ENCODE results near the gene GLMP.

GLMP gene

DNA sequence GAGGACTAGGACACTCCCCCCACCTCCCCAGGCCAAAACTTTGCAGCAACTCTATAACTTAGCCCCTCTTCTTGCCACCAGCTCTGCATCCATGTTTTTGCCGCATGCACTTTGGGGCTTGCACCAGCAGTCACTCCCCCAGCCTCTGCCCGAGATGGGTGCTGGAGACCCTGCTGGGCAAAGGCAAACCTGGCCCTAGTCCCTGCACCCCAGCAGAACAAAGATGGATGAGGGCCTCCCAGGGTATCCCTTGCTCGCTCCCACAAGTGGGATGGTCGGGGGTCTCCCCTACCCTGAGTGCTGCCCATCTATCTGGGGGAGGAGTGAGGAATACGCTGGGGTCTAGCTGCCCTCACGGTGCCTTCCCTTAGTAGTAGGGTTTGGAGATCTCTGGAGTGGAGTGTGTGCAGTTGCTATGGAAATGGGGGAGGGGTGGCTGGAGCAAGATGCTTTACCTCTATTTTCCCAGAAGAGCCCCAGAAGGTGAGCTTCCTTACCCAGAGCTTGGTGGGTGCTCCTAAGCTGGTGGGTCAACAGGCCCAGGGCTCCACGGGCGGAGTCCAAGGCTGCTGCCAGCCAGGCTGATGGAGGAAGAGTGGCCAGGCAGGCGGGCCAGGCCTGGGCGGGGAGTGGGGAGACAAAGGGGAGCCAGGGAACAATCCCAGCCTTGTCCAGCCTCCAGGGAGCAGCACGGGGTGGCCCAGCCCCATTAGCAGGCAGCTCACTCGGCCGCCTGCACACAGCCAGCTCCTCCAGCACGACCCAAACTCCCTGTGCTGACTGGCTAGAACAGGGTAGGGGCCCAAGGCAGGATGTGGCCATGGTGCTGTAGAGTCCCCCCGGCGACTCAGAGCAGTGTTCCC is 47.8 kb downstream of the GLMP start, which contains the start of gene PAQR6:
TSS of gene PAQR6 (minus strand) at position 597 of the 863 bp plus-strand sequence. CDS start 1,325 bp downstream, outside the sequence.
- DNase-seq = no peak

DNA sequence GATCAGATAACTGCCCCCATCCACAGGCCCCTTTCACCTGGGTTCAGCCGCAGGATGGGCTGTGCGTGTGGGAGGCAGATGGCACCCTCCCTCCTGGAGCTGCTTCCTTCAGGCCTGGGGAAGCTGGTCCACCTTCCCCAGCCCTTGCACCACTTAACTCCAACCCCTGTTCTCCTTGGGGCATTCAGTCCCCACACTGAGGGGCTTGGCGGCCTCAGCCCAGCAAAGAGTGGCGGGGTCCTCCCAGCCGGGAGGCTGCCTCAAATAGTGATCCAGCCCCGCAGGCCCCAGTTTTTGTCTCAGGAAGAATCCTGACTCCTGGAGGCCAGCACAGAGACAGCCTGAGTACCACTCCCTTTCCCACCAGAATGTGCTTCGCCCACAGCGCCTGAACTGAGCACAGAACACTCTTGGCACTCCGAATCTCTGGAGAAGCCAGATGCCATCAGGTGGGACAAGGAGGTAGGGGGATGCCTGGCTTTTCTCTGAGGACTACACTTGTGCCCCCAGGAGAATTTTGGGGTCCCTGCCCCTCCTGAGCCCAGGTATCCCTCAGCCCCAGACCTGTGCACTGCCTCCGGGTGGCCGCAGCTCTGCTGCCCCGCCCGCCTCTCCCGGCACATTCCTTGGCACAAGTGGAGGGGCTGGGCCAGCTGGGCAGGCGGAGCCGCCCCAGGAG is 48.6 kb downstream of the GLMP start:
- DNase-seq = no peak

DNA sequence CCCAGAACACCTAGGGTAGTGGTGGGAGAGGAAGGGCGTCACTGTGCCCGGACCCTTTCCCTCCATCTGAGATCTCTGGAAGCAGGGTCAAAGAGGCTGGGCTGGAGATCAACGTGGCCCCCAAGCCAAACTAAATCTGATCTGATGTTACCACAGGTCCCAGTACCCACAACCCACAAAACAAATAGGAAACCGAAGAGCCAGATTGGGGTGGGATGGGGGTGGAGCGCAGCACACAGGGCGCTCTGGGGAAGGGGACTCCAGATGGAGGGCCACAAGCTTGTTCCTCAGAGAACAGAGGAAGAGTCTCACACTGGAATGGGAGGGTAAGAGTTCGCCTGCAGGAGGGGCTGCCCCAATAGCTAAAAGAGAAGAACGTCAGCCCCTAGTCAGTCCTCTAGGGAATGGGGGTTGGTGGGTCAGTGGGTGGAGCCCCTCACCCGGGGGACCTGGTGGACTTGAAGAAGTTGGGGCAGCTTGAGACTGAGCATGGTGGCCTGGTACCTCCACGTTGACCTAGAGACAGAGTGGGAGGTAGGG is 49.2 kb downstream of the GLMP start:
- DNase-seq = no peak

DNA sequence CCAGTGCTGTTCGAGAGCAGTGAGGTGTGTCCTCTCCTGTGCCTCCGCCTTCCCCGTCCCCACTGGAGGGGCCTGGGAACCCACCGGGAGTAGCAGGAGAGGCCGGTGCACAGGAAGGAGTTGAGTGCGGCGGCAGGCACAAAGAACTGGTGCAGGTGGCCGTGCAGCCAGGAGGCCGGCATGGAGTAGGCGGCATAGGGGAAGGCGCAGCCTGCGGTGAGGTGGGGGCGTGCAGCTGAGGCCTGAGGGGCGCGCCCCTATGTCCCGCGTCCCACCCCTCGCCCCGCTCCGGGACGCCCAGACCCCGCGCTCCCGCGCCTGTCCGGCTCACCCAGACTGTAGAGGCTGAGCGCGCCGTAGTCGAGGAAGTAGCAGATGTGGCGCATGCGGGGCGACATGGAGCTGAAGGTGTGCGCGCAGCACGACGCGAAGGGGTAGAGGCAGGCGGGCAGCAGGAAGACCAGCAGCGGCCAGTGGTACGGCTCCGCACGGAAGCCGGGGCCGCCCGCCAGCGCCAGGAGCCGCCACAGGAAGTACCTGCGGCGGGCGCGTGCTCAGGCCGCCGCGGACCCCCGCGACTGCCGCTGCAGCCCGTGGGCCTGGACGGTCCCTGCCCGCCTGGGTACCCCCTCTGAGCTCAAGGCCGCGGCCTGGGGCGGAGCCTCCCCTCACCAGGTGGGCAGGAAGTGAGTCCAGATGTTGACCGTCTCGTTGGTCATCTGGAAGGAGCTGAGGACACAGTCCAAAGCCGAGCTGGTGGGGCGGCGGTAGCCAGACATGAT is 49.8 kb downstream of the GLMP start:
- no peak for DNase-seq

DNA sequence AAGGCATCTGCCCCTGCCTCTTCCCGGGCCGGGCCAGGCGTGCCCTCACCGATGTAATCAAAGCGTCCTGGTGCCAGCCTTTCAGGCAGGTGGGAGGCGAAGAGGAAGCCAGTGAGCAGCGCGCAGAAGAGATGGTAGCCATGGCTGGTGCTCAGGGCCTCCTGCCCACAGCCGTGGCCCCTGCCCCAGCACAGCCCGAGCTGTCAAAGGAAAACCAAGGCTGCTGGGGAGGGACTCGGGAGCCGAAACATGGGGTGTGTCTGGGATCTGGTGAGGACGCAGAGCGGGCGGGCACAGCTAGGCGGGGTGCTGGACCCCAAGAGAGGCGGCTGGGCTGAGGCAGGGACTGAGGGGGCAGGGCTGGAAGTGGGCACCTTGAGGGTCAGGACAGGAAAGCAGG is 50.8 kb downstream of the GLMP start:
- no peak for DNase-seq

DNA sequence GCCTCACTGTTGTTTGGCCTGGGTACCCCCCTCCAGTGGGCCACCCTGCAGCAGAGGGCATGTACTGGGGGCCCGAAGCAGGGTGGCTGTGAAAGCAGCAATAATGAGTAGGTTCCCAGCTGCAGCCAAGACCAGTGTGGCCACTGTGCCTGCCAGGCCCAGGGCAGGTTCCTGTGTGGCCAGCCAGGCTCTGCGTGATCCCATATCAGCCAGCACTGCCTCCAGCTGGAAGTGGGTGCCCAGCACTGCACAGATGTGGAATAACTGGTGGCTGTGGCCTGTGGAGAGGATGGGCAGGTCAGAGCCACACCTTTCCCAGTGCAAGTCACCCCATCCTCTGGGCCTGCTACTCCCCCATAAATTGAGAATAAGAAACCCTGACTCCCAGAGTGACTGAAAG is 51.4 kb downstream of the GLMP start:
- DNase-seq = no peak

DNA sequence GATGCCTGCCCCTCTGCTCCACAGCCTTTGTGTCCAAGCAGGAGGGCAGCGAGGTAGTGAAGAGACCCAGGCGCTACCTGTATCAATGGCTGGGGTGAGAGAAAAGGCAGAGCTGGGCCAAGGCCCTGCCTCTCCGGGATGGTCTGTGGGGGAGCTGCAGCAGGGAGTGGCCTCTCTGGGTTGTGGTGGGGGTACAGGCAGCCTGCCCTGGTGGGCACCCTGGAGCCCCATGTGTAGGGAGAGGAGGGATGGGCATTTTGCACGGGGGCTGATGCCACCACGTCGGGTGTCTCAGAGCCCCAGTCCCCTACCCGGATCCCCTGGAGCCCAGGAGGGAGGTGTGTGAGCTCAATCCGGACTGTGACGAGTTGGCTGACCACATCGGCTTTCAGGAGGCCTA is 52.7 kb downstream of the GLMP start:
- DNase-seq = no peak

Measured in bone marrow (tissue), 2 donors.